Measurements from ENCODE around the gene ATIC. TPM values are rescaled to one million over a fixed set of nuclear protein-coding genes. Genes with fewer than 3 reads are reported as not detected.

Gene ATIC
- total RNA-seq, 1 donor from 2014 or later: 55.0 TPM

- intact Hi-C loops (cut with DNase I): no loop called here
- no peak for ATAC-seq
- no peak for DNase-seq (ENCODE audit: missing footprints)
Observed at GRCh38 chr2:215370112-215370965, 58.5 kb downstream of the ATIC start.

DNA sequence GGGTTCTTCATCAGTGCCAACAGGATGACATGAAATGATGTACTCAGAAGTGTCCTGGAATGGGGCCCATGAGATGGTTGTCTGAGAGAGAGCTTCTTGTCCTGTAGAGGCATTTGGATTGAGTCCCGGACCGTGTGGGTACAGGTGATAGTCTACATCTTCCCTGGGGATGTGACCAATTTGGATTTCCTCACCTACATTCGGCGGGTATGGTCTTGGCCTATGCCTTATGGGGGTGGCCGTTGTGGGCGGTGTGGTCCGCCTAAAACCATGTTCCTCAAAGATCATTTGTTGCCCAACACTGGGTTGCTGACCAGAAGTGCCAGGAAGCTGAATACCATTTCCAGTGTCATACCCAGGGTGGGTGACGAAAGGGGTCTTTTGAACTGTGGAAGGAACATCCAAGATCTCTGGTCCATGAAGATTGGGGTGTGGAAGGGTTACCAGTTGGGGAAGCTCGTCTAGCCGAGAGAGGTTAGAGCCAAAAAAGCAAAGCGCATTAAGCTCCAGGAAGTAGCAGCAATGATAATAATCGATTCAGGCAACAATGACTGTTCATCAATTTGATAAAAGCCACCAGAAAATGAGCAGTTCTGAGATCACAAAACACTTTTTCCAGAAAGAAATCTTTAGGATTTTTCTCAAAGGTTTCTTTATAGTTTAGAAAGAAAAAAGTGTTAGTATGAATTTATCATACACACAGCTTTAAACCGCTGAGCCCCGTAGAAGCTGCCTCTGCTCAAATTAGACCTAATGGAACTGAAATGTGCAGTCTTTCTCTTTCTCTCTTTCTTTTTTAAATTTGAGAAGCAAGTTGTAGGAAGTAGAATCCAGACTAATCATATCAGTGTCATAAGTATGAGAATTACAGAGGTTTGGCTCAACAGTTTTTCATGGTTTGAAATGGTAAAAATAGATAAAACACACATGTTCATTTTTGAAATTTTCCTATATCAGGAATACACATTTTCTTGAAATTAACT is 60.3 kb downstream of the ATIC start:
- no peak for DNase-seq (ENCODE audit: missing footprints)
- no peak for ATAC-seq
- intact Hi-C loops (cut with DNase I): no loop called here

DNA sequence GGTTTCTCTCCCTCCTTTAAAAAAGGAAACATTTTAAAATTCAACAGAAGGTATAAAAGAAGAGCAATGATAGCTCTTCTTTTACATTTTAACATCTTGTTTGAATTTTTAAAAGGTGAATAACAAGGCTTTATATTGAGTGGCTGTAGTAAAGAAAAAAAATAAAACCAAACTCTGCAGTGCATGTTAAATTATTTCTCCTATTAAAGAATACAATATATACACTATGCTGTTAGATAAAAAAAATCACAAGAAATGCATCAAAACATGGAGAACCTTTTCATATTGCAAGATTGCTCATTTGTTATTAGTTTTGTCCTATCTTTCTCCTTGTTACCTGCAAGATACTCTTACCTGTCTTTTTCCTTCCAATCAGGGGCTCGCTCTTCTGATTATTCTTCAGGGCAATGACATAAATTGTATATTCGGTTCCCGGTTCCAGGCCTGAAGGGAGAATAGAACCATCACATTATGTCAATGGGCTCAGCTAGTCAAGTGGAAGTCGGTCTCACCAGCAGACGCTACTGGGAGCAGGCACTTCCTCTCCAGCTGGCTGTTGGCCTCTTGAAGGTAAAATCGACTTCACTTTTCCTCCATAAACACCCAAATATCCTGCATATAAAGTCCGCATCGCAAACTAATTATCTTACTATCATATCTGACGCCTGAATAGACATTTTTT is 61.2 kb downstream of the ATIC start:
- no peak for ATAC-seq
- intact Hi-C loops (cut with DNase I): no loop called here
- DNase-seq (ENCODE audit: missing footprints): no peak

DNA sequence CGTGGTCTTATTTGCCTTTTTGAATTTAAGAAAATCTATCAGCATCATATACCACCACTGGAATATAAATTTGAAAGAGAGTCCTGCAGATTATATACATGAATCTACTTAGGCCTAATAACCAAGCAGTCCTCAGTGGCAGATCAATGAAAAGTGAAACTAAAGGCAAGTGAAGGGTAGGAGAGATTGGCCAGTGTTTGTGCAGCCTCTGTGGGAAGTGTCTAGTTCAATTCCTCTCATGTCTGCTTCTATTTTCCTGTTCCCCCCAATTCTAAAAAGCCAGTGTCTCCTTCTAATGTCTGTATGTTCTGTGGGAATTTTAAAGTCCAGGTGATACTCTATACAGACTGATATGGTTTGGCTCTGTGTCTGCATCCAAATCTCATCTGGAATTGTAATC is 62.1 kb downstream of the ATIC start:
- DNase-seq (ENCODE audit: missing footprints) (no peak), ATAC-seq (no peak)
- intact Hi-C loops (cut with DNase I): no loop called here

DNA sequence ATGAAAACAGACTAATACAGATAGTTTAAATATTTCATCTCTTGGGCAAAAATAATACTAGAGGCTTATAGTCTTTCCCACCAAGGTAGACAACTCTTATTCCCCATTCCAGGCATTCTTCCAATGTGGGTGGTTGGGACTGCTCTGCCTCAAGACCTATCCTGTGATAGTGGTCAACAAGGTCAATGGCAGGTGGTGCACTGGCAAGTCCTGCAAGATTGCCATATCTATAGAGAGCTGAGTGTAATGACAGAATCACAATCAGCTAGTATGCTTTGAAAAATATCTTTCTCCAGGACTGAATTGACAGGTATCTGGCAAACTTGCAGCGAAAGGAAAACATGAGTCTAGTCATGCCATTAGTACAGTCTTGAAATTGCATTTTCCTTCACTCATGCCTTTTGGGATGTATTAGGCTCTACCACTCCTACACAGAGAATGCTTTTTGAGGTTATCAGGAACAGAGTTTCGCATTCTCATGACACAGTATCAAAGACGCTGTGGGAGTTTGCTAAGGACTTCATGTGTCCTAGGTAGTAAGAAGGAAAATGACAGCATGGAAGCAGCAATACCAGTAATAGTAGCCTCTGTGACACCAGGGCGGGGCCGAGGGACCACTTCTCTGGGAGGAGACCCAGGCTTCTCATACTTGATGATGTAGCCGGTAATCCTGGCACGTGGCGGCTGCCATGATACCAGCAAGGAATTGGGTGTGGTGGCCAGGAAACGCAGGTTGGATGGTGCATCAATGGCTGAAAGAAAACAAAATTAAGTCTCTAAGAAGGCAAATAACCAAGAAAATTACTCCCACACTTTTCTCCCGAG is 63.0 kb downstream of the ATIC start:
- ATAC-seq (no peak), DNase-seq (ENCODE audit: missing footprints) (no peak)
- intact Hi-C loops (cut with DNase I): no loop called here

DNA sequence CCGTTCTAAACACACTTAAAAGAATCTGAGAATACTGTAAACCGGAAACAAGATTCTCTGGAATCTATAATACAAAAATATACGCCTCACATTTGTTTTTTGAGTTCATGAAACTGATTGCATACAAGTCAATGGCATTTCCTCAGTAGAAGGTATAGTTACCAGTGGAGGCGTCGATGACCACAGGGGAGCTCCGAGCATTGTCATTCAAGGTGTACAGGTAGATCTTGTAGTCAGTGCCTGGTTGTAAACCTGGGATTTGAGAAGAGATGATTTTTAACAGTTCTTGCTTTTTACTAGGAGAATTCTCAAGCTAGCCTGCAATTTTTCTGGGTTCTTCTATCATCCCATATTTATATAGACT is 63.6 kb downstream of the ATIC start:
- DNase-seq (ENCODE audit: missing footprints) (no peak), ATAC-seq (no peak)
- intact Hi-C loops (cut with DNase I): no loop called here

DNA sequence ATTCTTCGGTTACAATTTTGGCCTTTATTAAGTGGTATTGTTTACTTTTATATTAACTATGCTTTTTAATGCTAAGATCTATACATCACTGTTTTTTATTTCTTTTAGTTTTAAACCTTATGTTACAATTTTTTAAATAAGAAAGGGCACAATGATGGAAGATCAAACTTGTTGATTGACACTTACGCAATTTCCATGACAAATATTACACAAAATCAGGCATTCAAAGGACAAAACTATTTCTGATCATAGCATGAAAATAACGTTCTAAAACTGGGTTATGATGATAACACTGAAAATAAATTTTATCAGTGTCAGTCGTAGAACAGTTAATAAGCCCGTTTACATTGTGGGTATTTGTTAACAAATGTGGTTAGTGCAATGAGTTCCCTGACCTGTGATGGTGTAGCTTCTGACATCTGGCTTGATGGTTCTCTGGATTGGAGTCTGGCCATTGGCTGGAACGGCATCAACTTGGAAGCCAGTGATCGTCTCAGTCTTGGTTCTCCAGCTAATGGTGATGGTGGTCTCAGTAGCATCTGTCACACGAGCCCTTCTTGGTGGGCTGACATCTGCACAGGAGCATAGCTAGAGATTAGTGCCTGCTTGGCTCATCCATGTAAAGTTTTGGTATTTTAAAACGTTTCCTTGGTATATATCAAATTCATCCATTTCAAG is 64.4 kb downstream of the ATIC start:
- DNase-seq (ENCODE audit: missing footprints) (no peak), ATAC-seq (no peak)
- intact Hi-C loops (cut with DNase I): no loop called here

GRCh38 chr2:215377283-215377682 is 65.4 kb downstream of the ATIC start:
- intact Hi-C loops (cut with DNase I): no loop called here
- no peak for ATAC-seq
- no peak for DNase-seq (ENCODE audit: missing footprints)

DNA sequence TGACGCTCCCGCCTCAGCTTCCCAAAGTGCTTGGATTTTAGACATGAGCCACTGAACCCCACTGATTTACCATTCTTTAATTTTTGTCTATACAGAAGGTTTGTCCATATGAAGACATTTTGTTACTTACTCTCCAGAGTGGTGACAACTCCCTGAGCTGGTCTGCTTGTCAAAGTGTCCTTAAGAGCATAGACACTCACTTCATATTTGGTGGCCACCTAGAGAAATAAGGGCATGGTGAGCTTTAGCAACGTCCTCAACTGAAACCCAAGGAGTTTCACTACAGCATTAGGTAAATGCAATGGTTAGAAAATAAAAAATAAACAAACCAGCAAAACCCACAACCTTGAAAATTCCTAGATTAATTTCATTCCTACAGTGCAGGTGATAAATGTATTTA is 66.2 kb downstream of the ATIC start:
- intact Hi-C loops (cut with DNase I): no loop called here
- DNase-seq (ENCODE audit: missing footprints): no peak
- no peak for ATAC-seq

GRCh38 chr2:215379039-215379438 is 67.2 kb downstream of the ATIC start:
- ATAC-seq (no peak), DNase-seq (ENCODE audit: missing footprints) (no peak)
- intact Hi-C loops (cut with DNase I): no loop called here

DNA sequence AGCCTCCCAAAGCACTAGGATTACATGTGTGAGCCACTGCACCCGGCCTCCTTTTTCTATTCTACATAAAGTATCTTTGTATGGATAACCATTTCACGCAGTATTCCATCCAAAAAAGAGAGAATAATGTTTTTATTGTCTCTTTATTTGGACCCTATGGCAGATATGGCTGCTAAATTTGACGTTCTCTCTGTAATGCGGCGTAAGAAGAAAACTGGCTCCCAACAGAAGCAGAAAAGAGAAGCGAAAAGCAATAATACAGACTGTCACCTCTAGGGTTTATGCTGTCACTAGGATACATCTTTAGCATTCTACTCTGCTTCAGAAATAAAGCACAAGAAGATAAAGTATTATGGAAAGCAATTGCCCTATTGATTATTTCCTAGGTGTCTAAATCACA is 68.1 kb downstream of the ATIC start:
- DNase-seq (ENCODE audit: missing footprints) (no peak), ATAC-seq (no peak)
- intact Hi-C loops (cut with DNase I): no loop called here

- DNase-seq (ENCODE audit: missing footprints): no peak
- ATAC-seq: no peak
Observed at GRCh38 chr2:215380699-215381098, 68.8 kb downstream of the ATIC start.

DNA sequence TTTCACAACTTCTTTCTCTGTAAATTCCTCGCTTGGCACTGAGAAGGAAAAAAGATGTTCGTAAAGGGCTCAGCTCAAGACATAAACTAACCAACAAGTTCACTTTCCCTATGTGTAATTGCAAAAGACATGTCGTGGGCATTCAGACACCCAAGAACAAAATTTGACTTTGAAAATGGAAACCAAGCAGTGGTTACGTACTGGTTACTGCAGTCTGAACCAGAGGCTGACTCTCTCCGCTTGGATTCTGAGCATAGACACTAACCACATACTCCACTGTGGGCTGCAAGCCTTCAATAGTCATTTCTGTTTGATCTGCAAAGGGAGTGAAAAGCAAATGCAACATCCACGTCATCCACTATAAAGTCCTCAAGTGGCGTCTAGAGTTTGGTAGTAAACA is 70.2 kb downstream of the ATIC start:
- no peak for ATAC-seq
- intact Hi-C loops (cut with DNase I): no loop called here
- DNase-seq (ENCODE audit: missing footprints): no peak

More at GRCh38 chr2:215380699-215381098, 68.8 kb downstream of the ATIC start:
- intact Hi-C loops (cut with DNase I): no loop called here

DNA sequence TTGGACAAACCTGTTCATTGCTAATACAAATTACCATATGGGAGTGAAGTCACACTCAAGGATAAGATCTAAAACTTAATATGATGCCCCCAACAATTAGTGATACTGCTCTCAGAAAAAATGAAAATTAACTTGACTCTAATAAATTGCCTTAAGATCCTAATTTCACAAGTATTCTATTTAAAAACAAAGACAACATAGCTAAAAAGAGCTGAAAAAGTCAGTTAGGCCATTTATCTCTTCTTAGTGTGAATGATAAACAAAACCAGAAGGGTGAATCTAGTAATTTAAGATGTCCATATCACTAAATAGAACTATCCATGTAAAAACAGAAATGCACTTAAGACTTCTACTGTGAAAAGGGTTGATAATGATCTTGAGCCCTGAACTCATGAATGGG is 70.6 kb downstream of the ATIC start:
- DNase-seq (ENCODE audit: missing footprints): no peak
- ATAC-seq: no peak
- intact Hi-C loops (cut with DNase I): no loop called here

DNA sequence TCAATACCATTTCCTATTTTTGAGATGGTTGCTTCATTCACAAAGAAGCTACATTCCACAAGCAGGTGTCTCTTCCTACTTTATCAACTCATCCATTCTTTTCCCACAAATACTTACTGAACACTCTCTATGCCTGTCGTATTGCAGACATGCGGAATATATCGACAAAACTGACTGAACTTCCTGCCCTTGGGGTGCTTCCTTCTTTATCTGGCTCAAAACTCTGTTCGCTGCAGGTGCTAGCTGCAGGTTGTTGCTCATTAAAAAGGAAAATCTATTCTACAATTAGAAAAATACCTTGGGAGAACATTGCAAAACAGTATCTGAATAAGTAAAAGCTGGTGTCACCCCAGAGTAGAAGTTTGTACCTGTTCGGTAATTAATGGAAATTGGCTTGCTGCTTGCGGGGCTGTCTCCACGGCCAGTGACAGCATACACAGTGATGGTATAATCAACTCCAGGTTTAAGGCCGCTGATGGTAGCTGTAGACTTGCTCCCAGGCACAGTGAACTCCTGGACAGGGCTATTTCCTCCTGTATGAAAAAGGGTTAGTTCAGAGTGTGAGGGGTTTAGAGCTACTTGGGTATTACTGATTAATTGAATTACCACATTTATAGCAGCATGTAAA is 71.9 kb downstream of the ATIC start:
- no peak for DNase-seq (ENCODE audit: missing footprints)
- ATAC-seq: no peak
- intact Hi-C loops (cut with DNase I): no loop called here

DNA sequence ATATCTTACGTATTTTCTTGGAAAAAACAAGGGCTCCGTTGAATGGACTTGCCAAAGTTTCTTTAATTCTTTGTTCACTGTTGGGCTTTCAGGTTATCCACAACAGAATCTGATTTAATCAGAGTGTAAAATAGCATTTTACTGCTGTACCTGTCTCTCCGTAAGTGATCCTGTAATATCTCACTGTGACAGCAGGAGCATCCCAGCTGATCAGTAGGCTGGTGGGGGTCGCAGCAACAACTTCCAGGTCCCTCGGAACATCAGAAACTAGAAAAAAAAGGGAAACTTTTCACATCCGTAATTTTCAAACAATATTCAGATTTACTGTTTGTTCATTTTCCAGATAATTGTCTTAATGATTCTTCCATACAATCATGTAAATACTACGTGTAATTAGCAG is 72.9 kb downstream of the ATIC start:
- intact Hi-C loops (cut with DNase I): no loop called here
- ATAC-seq (no peak), DNase-seq (ENCODE audit: missing footprints) (no peak)

DNA sequence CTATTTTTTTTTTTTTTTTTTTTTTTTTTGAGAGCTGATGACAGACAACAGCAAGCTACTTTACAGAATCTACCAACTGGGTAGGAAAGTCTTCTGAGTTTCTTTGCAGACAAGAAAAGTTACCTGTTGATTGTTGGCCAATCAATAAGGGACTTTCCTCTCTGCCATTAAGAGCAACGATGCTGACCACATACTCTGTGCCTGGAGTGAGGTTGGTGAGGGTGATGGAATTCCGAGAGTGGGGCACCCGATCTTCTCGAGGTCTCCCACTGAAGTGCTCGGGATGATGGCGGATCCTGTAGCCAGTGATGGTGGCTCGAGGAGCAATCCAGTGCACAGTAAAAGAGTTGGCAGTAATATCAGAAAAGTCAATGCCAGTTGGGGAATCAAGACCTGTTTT is 74.7 kb downstream of the ATIC start:
- ATAC-seq (no peak), DNase-seq (ENCODE audit: missing footprints) (no peak)
- intact Hi-C loops (cut with DNase I): no loop called here
